Activated CD4-positive, alpha-beta T cell treated with anti-CD3 and anti-CD28 coated beads, Interleukin-2, Interleukin-6, amounts not matched to agents 100 ng/mL and 50 ng/mL, durations not matched to agents 16 hours and 8 hours (primary cell): Measurements from ENCODE around the gene MPHOSPH9.
A peak's percentile ranks its signal among the peaks of the same experiment; 100 is the strongest.
"Not testable (repeated sequence)": the region's sequence is repeated elsewhere in the genome, so short reads cannot be mapped to it uniquely, and the experiment has no call there.

Experiments used
- DNase-seq: peaks from one replicate; pipeline ENCODE4 v3.0.0-alpha.2; 2020

The MPHOSPH9 gene

GRCh38 chr12:123260081-123260480 is 27.1 kb upstream of the MPHOSPH9 start:
- DNase-seq, result no peak

- DNase-seq, result no peak
Measured at GRCh38 chr12:123258593-123258992, 25.7 kb upstream of the MPHOSPH9 start.

- no peak for DNase-seq
Measured at GRCh38 chr12:123254853-123255446, 22.0 kb upstream of the MPHOSPH9 start.

- no peak for DNase-seq
Measured at GRCh38 chr12:123253641-123254459, 20.9 kb upstream of the MPHOSPH9 start.

GRCh38 chr12:123252365-123252764 is 19.4 kb upstream of the MPHOSPH9 start:
- not testable (repeated sequence) for DNase-seq

GRCh38 chr12:123251403-123252076 is 18.6 kb upstream of the MPHOSPH9 start:
- no peak for DNase-seq

- DNase-seq, result no peak
Measured at GRCh38 chr12:123250471-123251383, 17.8 kb upstream of the MPHOSPH9 start.

- DNase-seq, result not testable (repeated sequence)
Measured at GRCh38 chr12:123248996-123249741, 16.2 kb upstream of the MPHOSPH9 start.

- not testable (repeated sequence) for DNase-seq
Measured at GRCh38 chr12:123248129-123248528, 15.2 kb upstream of the MPHOSPH9 start.

GRCh38 chr12:123245678-123246077 is 12.7 kb upstream of the MPHOSPH9 start:
- DNase-seq, result no peak

- DNase-seq, result no peak
Measured at GRCh38 chr12:123243671-123244262, 10.8 kb upstream of the MPHOSPH9 start.

- DNase-seq, result no peak
Measured at GRCh38 chr12:123242116-123242904, 9.4 kb upstream of the MPHOSPH9 start.

- no peak for DNase-seq
Measured at GRCh38 chr12:123238961-123239360, 6.0 kb upstream of the MPHOSPH9 start.

- DNase-seq, result no peak
Measured at GRCh38 chr12:123238330-123238682, 5.4 kb upstream of the MPHOSPH9 start.

- peak; percentile 73 for DNase-seq
Measured at GRCh38 chr12:123237646-123238329, 4.8 kb upstream of the MPHOSPH9 start.

GRCh38 chr12:123233505-123234308 is 766 bp upstream of the MPHOSPH9 start:
- DNase-seq, result no peak

GRCh38 chr12:123232472-123232806 is 502 bp downstream of the MPHOSPH9 start:
- no peak for DNase-seq

- DNase-seq, result no peak
Measured at GRCh38 chr12:123231931-123232330, 1.0 kb downstream of the MPHOSPH9 start.

GRCh38 chr12:123229051-123229450 is 3.9 kb downstream of the MPHOSPH9 start:
- DNase-seq, result no peak
